Measurements from ENCODE around the gene CIAO3.
"Not testable (repeated sequence)": the region's sequence is repeated elsewhere in the genome, so short reads cannot be mapped to it uniquely, and the experiment has no call there.

The CIAO3 gene

DNA sequence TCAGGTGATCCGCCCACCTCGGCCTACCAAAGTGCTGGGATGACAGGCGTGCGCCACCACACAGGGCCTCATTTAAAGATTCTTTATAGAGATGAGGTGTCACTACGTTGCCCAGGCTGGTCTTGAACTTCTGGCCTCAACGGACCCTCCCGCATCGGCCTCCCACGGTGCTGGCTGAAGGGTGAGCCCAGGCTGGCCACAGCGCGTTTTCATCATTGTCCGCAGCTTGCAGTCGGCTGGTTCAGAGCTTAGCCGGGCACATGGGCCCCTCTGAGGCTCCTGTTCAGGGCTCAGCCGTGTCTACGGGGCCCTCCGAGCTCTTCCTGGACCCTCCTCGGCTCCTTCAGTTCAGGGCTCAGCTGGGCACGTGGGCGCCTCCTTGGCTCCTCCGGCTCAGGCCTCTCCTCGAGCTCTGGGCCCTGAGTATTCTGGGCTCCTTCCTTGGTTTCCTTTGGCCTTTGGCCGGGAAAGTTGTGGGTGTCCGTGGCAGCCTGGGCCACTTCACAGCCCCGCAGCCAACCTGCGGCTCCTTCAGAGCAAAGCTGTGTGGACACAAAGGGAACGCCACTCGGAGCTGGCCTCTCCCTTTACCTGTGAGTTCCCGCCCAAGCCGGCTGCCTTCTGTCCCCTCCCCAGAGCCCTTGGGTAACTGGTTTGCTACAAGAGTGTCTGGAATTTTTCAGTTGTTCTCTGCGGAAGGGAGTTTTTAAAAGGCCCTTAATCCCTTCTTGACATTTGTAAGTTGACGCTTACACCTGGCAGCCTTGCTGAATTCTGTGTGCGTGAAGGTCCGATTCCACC lies 18.5 kb upstream of the CIAO3 start:
- no peak for DNase-seq

DNA sequence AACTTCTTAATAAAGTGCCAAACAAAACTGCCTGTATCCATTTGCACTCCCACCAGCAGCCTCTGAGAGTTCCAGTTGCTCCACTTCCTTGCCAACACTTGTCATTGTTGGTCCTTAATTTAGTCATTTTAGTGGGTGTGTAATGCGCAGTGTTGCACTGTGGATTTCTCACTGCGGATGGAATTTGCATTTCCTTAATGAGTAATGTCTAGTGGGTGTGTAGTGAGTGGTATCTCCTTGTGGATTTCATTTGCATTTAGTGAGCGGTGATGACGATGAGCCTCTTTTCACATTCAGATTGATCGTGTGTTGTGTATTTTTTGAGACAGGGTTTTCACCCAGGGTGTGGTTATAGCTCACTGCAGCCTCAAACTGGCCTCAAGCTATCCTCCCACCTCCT lies 15.6 kb upstream of the CIAO3 start:
- no peak for DNase-seq

DNA sequence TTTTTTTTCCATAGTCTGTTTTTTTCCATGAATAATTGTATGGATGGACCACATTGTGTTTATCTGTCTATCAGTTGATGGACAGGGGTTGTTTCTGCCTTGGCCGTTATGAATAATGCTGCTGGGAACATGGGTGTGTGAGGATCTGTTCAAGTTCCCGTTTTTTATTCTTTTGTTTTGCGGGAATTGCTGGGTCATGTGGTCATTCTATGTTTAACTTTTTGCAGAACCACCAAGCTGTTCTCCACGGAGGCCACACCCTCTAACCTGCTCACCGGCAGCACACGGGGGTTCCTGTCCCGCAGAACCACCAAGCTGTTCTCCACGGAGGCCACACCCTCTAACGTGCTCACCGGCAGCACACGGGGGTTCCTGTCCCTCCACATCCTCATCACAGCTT lies 13.9 kb upstream of the CIAO3 start:
- DNase-seq: no peak

DNA sequence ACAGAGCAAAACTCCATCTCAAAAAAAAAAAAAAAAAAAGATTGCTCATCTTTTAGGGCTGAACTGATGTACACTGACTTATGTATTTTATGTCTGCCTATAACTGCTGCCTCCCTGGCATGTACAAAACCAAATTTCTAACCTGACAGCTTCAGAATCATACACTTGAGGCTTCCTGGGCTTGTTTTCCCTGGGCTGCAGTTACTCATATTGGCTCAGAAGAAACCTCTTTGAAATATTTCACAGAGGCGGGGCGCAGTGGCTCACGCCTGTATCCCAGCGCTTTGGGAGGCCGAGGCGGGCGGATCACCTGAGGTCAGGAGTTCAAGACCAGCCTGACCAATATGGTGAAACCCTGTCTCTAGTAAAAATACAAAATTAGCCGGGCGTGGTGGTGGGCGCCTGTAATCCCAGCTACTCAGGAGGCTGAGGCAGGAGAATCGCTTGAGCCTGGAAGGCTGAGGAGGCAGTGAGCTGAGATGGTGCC lies 13.4 kb upstream of the CIAO3 start:
- not testable (repeated sequence) for DNase-seq

DNA sequence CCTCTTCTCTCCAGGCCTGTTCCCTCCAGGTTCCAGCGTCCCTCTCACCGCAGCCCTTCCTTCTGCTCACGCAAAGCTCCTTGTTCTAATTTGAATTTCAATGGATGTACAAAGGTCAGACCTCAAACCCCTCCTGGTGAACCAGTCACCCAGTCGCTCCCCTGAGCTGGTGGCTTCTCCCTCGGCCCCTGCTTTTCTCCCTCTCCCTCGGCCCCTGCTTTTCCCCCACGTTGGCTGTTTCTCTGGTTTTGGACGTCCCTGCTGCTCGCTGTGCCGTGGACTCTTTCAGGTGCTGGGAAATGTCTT lies 11.2 kb upstream of the CIAO3 start:
- DNase-seq: no peak

DNA sequence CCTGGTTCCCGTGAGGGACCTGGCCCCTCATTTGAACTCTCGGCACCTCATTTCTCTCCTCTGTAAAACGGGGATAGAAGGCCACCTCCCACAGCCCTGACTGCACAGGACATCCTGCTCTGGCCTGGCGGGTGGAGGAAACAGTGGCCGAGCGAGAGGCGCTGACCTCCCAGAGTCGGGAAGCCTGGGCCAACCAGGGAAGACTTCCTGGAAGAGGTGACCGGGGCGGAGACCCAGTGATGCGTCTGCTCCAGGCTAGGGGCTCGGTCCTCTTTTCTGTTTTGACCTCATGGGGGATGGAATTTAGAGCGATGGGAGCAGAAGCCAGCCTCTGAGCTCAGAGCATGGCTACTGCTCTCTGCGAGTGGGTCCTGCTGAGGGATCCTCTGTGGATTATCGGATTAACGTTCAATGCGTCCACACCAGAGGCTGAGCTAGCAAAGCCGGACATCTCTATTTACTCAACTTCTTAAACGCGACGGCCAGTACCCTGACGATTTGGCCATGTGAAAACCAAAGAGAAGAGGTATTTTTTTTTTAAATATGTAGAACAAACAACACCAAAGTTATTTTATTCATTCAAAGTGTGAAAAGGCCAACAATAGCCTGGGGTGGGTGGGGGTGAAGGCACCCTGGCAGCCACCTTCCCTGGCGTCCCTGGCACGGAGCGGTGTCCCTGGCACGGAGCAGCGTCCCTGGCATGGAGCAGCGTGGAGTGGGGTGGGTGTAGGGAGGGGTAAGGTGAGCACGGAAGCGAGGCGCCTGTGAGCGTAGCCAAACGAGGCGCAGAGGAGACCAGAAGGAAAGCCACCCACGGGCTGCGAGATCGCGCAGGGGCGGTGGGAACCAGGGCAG lies 10.6 kb upstream of the CIAO3 start:
- no peak for DNase-seq

DNA sequence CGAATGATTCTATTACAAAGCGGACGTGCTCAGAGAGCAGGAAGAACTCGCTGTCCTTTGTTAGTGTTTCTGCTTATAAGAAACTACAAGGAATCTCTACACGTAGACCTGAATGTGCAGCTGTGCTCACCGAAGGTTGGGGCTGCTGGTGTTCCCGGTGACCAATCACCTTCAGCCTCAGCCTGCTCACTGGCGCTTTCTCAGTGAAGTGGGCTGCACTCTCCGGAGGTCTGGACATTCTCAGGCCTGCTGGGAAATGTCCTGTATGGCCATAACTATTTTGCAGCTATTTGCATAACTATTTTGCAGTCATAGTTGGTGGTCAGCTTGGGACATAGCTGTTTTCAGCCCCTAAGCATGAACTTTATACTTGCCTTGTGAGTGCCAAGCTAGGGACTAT lies 9.7 kb upstream of the CIAO3 start:
- no peak for DNase-seq

DNA sequence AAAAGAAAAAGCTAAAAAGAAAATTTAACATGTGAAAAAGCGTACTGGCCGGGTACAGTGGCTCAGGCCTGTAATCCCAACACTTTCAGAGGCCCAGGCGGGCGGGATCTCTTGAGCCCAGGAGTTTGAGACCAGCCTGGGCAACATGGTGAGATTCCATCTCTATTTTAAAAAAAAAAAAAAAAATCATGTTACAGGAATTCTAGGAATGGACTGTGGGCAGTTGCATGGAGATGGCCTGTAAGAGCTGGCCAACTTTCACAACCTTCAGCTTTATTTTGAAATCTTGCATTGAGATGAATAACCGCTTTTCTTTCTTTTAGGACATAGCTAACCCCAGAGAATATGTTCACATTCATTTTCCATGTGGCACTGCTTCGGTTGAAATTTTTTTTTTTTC lies 8.2 kb upstream of the CIAO3 start:
- DNase-seq: no peak

DNA sequence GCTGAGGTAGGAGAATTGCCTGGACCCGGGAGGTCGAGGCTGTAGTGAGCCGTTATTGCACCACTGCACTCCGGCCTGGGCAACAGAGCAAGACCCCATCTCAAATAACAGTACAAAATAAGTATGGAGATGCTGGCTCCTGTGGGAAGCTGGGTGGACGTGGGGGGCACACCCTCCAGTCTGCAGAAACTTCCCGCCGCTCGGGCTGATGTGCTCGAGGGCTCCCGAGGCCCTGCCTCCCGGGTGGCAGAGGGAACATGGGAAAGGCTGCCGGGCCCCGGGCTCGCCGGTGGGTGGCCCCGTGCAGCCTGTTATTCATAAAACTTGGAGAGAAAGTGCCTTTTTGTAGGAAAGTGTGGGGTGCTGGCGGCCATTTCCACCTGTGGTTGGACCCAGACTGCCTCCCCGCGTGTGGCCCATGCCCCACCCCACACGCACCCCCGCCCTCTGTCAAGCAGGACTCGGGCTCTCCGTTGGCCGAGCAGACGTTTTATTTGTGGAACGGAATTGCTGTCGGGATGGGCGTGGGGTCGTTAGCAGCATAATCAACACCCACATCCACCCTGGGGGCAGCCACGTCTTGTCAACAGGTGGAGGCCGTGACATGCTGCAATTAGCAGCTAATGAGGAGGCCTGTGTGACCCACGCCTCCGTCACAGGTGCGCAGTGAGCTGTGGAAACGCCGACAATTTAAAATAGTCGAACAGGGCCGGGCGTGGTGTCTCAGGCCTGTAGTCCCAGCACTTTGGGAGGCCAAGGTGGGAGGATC lies 7.4 kb upstream of the CIAO3 start:
- no peak for DNase-seq

DNA sequence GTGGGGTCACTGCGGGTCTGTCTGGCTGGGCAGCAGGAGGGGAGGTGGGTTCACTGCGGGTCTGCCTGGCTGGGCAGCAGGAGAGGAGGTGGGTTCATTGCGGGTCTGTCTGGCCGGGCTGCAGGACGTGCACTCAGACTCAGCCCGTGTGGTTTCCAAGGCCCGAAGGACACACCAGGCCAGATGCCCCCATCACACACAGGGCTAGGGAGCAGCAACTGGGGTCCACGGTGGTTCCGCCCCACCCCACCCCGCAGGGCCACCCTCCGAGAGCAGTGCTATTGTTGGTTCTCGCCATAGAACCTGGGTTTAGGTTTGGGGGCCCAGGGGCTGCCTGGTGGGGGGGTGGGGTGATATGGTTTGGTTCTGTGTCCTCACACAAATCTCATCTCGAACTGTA lies 5.8 kb upstream of the CIAO3 start:
- no peak for DNase-seq

DNA sequence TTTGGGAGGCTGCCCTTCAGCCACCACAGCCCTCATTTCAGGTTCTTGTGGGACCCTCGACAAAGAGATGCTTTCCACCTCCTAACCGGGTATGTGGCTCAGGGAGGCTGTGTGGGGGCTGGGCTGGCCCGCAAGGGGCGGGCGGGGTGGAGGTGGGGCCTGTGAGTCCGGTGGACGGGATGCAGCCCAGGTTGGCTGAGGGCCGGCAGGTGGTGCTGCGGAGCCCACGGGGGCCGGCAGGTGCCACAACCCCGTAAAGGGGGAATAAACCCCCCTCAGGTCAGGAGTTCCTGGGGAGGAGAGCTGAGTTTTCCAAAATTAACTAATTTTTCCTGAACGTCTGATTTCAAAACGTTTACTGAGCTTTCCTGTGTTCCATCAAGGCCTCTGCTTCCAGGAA lies 4.9 kb upstream of the CIAO3 start:
- DNase-seq: no peak

DNA sequence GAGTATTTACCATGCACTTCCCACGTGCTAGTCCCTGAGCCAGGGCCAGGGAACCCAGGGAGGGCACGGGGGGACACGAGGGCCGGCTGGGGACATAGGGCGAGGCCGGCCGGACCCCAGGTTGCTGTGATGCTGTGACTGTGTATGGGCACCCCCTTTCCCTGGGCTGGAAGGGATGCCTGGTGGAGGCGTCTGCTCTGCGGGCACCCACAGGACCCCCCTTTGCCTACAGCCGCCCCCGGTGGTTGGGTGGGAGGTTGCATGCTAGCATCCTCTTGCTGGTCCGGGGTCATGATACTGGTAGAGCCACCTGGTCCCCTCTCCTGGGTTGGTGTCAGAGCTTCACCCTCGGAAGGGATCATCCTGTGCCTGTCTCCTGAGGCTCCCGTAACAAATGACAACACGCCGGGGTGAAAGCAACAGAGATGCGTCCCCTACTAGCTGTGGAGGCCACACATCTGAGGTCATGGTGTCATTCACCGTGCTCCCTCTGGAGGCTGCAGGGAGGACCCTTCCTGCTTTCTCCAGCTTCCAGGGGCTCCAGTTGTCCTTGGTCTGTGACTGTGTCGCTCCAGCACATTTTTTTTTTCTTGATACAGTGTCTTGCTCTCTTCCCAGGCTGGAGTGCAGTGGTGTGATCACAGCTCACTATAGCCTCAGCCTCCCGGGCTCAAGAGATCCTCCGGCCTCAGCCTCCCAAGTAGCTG lies 3.1 kb upstream of the CIAO3 start:
- no peak for DNase-seq

DNA sequence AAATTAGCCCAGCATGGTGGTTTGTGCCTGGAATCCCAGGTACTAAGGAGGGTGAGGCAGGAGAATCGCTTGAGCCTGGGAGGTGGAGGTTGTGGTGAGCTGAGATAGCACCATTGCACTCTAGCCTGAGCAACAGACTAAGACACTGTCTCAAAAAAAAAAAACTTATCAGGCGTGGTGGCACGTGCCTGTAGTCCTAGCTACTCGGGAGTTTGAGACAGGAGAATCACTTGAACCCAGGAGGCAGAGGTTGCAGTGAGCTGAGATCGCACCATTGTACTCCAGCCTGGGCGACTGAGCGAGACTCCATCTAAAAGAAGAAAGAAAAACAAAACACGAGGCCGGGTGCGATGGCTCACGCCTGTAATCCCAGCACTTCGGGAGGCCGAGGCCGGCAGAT lies 2.1 kb upstream of the CIAO3 start:
- not testable (repeated sequence) for DNase-seq

DNA sequence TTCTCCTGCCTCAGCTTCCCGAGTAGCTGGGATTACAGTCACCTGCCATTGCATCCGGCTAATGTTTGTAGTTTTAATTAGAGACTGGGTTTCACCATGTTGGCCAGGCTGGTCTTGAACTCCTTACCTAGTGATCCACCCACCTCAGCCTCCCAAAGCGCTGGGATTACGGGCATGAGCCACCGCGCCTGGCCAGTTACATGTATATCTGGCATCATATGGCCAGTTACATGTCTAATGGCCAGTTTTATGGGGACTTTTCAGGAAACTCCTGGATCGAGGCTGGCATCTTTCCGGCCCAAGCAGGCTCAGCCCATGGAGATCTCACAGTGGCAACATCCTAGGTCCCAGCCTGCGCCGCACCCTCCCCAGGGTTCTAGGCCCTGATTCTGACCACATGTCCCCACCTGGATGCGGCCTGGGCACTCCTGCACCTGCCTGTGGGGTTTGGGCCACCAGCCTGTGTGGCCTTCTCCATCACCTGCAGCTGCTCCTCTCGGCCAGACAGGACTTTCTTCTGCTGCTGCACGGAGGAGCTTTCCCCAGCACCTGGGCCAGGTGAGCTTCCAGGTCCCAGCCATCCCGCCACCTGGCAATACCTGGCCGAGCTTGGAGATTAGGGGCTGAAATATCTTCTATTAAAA lies 1.3 kb upstream of the CIAO3 start:
- no peak for DNase-seq

DNA sequence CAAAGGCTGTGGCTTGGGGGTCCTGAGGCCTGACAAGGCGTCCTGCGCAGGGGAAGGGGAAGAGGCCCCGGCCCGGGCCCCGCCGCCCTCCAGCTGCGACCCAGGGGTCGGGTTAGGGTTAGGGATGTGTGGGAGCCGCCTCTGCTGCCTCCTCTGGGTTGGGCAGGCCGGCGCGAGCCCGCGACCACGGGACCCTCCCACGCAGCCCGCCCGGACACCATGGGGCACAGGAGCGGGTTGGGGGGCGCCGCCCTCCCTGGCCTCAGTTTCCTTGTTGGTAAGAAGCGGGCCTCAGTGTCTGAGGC lies 386 bp downstream of the CIAO3 start:
- no peak for DNase-seq

DNA sequence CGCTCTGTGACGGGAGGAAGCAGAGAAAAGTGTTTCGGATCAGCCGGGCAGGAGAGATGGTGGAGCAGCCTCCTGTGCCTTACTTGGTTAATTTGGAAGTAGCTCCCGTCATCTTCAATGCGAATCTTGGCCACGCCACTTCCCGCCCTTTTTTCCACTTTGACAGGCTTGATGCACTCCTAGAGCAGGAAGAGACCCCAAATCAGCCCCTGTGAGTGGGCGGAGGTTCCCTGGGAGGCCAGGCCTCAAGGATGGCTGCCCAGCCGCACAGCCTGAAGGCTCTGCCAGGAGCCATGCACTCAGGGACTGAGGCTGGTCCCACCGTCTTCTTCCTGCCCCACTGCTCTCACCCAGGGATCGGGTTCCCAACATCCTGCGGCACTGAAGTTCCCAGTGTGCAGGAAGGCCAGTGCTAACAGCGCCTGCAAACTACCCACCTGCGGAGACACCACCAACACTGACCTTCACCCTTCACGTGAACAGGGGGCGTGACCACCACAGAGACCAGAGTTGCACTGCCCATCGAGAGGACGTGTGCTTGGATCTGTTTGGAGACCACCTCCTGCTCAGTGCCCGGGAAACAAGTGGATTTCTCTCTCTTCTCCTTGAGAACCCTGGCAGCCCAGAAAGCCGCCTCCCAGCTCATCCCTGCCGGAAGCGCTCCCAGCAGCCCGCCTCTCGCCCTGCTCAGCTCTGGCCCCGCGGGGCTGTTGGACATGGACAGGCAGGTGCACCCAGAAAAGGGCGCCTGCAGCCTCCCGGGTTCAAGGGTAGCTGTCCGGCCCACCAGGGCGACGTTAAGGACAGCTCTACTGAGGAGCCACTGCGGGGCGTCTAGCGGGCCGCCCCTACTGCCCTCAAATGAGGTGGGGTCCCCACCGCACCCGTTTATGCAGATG lies 988 bp downstream of the CIAO3 start:
- DNase-seq: no peak

DNA sequence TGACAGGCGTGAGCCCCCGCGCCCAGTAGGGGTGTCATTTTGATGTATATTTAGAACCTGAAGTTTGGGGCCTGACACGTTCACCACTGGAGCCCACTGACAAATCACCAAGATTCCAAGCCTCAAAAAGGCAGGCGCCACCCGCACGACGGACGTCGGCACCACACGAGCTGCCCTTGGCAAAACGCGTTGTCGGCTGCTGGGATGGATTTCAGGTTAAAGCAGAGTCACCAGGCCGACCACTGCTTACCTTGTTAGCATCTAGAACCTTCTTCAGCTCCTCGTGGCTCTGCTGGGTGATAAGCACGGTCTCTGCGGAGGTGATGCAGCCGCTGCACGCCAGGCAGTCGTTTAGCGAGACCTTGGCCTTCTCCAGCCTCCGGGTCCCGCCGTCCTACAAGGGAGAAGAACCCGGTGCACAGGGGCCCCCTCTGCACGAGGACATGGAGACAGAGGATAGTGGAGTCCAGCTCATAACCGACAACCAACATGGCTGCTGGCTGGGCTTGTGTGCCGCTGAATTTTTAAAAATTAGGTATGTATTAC lies 3.8 kb downstream of the CIAO3 start:
- DNase-seq: no peak

DNA sequence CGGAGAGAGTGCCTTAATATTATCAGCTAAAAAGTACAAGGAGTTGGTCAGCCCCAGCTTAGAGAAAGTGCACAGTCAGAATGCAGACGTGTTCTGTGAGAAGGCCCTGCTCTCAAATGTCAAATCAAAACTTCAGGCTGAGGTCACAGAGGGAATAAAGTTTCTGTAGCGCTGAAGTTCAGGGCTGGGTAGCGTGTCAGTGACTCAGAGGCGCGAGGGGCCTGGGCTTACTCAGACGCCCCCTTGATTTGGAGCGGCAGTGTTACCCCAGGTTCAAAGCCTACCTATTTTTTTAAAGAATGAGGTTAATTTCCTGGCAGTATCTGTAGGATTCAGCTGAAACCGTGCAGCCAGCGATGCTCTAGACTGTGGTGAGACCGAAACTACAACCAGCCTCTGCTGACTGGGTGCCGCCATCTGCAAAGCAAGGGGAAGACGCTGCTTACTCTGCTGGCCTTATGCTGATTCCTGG lies 4.8 kb downstream of the CIAO3 start:
- no peak for DNase-seq

DNA sequence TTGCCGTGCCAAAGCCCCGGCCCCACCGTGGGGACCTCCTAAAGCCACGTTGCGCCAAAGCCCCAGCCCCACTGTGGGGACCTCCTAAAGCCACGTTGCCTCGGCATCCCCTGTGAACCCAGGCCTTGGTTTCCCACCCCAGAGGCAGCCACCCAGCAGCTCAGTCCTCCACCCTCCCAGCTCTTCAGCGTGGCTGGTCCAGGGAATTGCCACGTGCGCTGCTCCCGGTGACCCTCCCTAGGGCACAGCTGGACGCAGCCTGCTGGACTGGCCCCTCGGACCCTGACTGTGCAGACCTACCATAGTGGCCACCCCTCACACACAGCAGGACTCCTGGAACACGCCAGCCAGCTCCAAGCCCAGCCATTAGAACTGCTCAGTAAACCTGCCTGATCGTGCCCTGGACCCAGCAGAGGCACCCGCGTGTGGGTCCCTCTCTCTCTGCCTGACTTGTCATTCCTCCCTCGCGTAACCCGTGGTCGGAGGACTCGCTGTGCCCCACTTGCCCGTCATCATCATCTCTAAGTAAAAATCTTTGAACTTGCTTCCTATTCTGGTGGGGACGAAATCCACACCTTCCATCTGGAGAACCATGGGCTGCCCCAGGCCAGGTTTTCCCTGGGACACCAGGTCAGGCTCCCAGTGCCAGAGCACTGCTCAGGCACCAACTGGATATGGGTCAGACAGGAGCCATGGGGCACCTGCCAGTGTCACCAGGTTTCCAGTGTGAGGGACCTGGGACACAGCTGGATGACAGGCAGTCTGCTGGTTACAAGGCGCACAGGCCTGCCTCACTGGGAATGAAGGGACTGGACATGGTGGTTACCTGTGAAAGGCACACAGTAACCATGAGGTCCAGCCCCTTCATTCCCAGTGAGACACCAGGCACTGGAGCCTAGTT lies 5.6 kb downstream of the CIAO3 start:
- DNase-seq: no peak
